BJ (cell line): ENCODE data around the gene JPH4. TPM values are rescaled to one million over a fixed set of nuclear protein-coding genes. Genes with fewer than 3 reads are reported as not detected.
A peak's percentile ranks its signal among the peaks of the same experiment; 100 is the strongest.
"Not testable (repeated sequence)": the region's sequence is repeated elsewhere in the genome, so short reads cannot be mapped to it uniquely, and the experiment has no call there.

Experiments
- CTCF ChIA-PET: fragments of 350-600 bp; formaldehyde crosslinking; extraction: SDS; loops from one replicate; lab custom pipeline; 2021; ENCODE audit warnings: antibody characterized with exemption, inconsistent platforms; lab: Yijun Ruan, JAX
- POLR2A ChIA-PET: fragments of 300-600 bp; sonication (Branson Sonifier 250); formaldehyde crosslinking; extraction: SDS; loops from one replicate; lab custom pipeline; 2021; ENCODE audit warnings: antibody characterized with exemption; lab: Charles Lee
- DNase-seq: peaks from one replicate; pipeline ENCODE4 v3.0.0-alpha.2; 2011; ENCODE audit warnings: low read depth
- H3K27me3 ChIP-seq: 2 replicates; pipeline ENCODE4 v1.6.0; 2011; ENCODE audit warnings: low read length; ENCODE audit not compliant: control insufficient read depth, insufficient read depth
- H3K36me3 ChIP-seq: 2 replicates; pipeline ENCODE4 v1.5.1; 2011; ENCODE audit warnings: low read length; ENCODE audit not compliant: control insufficient read depth, insufficient read depth
- H3K4me3 ChIP-seq: 2 replicates; pipeline ENCODE4 v1.5.1; 2011; ENCODE audit warnings: low read depth, mild to moderate bottlenecking, control low read depth, low read length
- CTCF ChIP-seq: IDR thresholded peaks from 2 replicates; pipeline ENCODE4 v1.5.1; 2011; ENCODE audit warnings: low read depth, mild to moderate bottlenecking, control low read depth, inconsistent platforms, low read length, moderate library complexity; ENCODE audit not compliant: insufficient read depth
- polyA plus RNA-seq: library from polyadenylated mRNA; depleted of rRNA; stranded (reverse); fragments of >200 nt; gene quantifications from 2 replicates; pipeline ENCODE4 v1.2.3, GENCODE V29; 2011

JPH4 gene
- polyA plus RNA-seq, 1 experiment: not detected

GRCh38 chr14:23600322-23600707 is 21.7 kb upstream of the JPH4 start:
- Histone ChIP-seq H3K27me3 (no peaks in the 10 kb centered on the region), H3K36me3 (no peaks in the 10 kb centered on the region), H3K4me3 (no peak overlapping the region)
- ChIA-PET POLR2A (no interaction called here), CTCF (interaction anchor here (0.9 to 1.3 kb wide), 3 partner anchors 11 to 39 kb away, joined by 3 read pairs; no protein-coding TSS in a partner anchor)
- DNase-seq: no peak
- no peak for TF ChIP-seq CTCF

DNA sequence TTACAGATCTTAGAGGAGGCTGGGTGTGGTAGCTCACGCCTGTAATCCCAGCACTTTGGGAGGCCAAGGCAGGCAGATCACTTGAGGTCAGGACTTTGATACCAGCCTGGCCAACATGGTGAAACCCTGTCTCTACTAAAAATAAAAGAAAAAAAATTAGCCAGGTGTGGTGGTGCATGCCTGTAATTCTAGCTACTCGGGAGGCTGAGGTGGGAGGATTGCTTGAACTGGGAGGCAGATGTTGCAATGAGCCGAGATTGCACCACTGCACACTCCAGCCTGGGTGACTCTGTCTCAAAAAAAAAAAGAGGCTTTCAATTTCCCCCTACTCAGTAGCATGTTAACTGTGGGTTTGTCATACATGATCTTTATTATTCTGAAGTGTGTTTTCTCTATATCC is 15.6 kb upstream of the JPH4 start:
- H3K4me3 ChIP-seq, DNase-seq, H3K27me3 ChIP-seq, H3K36me3 ChIP-seq, POLR2A ChIA-PET: not testable (repeated sequence)
- CTCF ChIA-PET: interaction anchor here (0.6 to 1.0 kb wide), 2 partner anchors 38 to 247 kb away, joined by 3 to 4 read pairs; no protein-coding TSS in a partner anchor

DNA sequence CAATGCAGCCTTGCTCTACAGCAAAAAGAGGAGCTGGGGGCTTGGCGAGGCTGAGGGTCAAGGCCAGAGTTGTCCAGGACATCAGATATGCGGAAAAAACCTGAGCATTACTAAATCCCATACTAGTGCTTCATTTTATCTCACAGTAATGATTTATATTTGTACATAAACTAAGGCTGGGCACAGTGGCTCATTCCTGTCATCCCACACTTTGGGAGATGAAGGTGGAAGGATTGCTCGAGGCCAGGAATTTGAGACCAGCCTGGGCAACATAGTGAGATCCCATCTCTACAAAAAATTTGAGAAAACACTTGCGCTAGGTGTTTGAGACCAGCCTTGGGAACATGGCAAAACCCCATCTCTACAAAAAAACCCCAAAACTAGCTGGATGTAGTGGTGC is 11.6 kb upstream of the JPH4 start:
- no peaks in the 10 kb centered on the region for H3K27me3 ChIP-seq
- no peak overlapping the region for H3K4me3 ChIP-seq
- ChIA-PET POLR2A (no interaction called here), CTCF (interaction anchor here (0.6 to 4.0 kb wide), 7 partner anchors 27 to 340 kb away, joined by 3 to 35 read pairs (median 4); no protein-coding TSS in a partner anchor)
- no peak for TF ChIP-seq CTCF
- DNase-seq: no peak
- no peaks in the 10 kb centered on the region for H3K36me3 ChIP-seq

GRCh38 chr14:23589606-23590005 is 11.0 kb upstream of the JPH4 start:
- no peak overlapping the region for H3K4me3 ChIP-seq
- no peaks in the 10 kb centered on the region for H3K36me3 ChIP-seq
- no peaks in the 10 kb centered on the region for H3K27me3 ChIP-seq
- ChIA-PET CTCF (interaction anchor here (0.6 to 4.0 kb wide), 15 partner anchors 9 to 344 kb away, joined by 3 to 35 read pairs (median 4); partner anchors contain the start of gene AP1G2), POLR2A (no interaction called here)
- DNase-seq: no peak
- TF ChIP-seq CTCF: no peak

- ChIA-PET CTCF (interaction anchor here (0.5 to 4.0 kb wide), 23 partner anchors 8 to 963 kb away, joined by 3 to 35 read pairs (median 3); partner anchors contain the start of genes AP1G2 and JPH4), POLR2A (no interaction called here)
- Histone ChIP-seq H3K4me3 (no peak overlapping the region), H3K27me3 (no peaks in the 10 kb centered on the region), H3K36me3 (no peaks in the 10 kb centered on the region)
- TF ChIP-seq CTCF: peak; percentile 83
- DNase-seq: peak; percentile 13
Observed at GRCh38 chr14:23588884-23589598, 10.5 kb upstream of the JPH4 start.

DNA sequence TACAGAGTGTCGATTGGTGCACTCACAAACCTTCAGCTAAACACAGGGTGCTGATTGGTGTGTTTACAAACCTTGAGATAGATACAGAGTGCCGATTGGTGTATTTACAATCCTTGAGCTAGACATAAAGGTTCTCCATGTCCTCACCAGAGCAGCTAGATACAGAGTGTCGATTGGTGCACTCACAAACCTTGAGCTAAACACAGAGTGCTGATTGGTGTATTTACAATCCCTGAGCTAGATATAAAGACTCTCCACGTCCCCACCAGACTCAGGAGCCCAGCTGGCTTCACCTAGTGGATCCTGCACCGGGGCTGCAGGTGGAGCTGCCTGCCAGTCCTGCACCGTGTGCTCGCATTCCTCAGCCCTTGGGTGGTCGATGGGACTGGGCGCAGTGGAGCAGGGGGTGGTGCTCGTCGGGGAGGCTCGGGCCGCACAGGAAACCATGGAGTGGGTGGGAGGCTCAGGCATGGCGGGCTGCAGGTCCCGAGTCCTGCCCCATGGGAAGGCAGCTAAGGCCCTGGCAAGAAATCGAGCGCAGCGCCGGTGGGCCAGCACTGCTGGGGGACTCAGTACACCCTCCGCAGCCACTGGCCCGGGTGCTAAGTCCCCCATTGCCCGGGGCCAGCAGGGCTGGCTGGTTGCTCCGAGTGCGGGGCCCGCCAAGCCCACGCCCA is 6.1 kb upstream of the JPH4 start:
- H3K4me3 ChIP-seq, CTCF ChIA-PET, POLR2A ChIA-PET, DNase-seq, H3K36me3 ChIP-seq, H3K27me3 ChIP-seq: not testable (repeated sequence)

GRCh38 chr14:23583761-23584526 is 5.4 kb upstream of the JPH4 start:
- H3K36me3 ChIP-seq, POLR2A ChIA-PET, CTCF ChIA-PET, H3K27me3 ChIP-seq, DNase-seq, H3K4me3 ChIP-seq: not testable (repeated sequence)
